Uterus (tissue), 4 donors: ENCODE data around the gene MSI2. TPM values are rescaled to one million over a fixed set of nuclear protein-coding genes. Genes with fewer than 3 reads are reported as not detected.

Source experiments
- DNase-seq, 2 donors: peaks; one replicate each; pipeline ENCODE4 v3.0.0-alpha.2; 2019 to 2020
- H3K27ac ChIP-seq, 2 donors: fragments of 200-600 bp; sonication (generic); 1 replicate in 1 of 2; 2 replicates in 1 of 2; pipeline ENCODE4 v1.5.1; 2016 to 2018
- H3K27me3 ChIP-seq, 2 donors: fragments of 200-600 bp; sonication (generic); one replicate each; pipeline ENCODE4 v1.5.1; 2018 to 2019; ENCODE audit warnings: control low read depth in 1 of 2
- H3K36me3 ChIP-seq, 2 donors: fragments of 200-600 bp; sonication (generic); one replicate each; pipeline ENCODE4 v1.5.1; 2019; ENCODE audit warnings: control low read depth in 1 of 2
- H3K4me1 ChIP-seq, 2 donors: fragments of 200-600 bp; sonication (generic); one replicate each; pipeline ENCODE4 v1.5.1; 2018 to 2019; ENCODE audit warnings: control low read depth in 1 of 2
- H3K4me3 ChIP-seq, 2 donors: fragments of 200-600 bp; sonication (generic); 1 replicate in 1 of 2; 2 replicates in 1 of 2; pipeline ENCODE4 v1.5.1; 2018 to 2019; ENCODE audit warnings: mild to moderate bottlenecking in 1 of 2
- H3K9me3 ChIP-seq, 2 donors: fragments of 200-600 bp; sonication (generic); one replicate each; pipeline ENCODE4 v1.5.1; 2019; ENCODE audit warnings: control low read depth in 1 of 2
- CTCF ChIP-seq, 4 experiments: fragments of 200-600 bp in 2 of 4; fragments of 450-650 bp in 2 of 4; sonication (generic) in 2 of 4; IDR thresholded peaks; one replicate each; pipeline ENCODE4 v1.5.1; 2016 to 2019; ENCODE audit warnings: antibody characterized with exemption in 4 of 4, mild to moderate bottlenecking in 2 of 4, moderate library complexity in 1 of 4
- POLR2A ChIP-seq, 2 donors: fragments of 450-650 bp; IDR thresholded peaks; one replicate each; pipeline ENCODE4 v1.6.1; 2016; ENCODE audit warnings: antibody characterized with exemption in 2 of 2, mild to moderate bottlenecking in 1 of 2, moderate library complexity in 1 of 2
- intact Hi-C: fragments of 100-400 bp; cut with DNase I; formaldehyde crosslinking; loops from one replicate; pipeline ENCODE4 v1.15.1; 2023; ENCODE audit warnings: low total_unique reads
- total RNA-seq, 4 donors: library from RNA; depleted of rRNA in 3 of 4; stranded (reverse); fragments of >200 nt in 3 of 4; gene quantifications; one replicate each; pipeline versions ENCODE4 v1.1.0 to v1.2.4, GENCODE V29; 2014 to 2023
- donor health status: DM: yes; HTN: yes; CAD: no.

MSI2 gene
- total RNA-seq, 4 donors from 2014 or later, result 13.2 to 60.8 (median 44.5) TPM

- intact Hi-C loops, result loop anchor here (10.0 kb wide), 1 partner anchor 165 kb away; no protein-coding TSS in a partner anchor
- H3K27me3 ChIP-seq, result no peaks in the 10 kb centered on the region
- H3K9me3 ChIP-seq, result no peaks in the 10 kb centered on the region
- no peak overlapping the region for H3K27ac ChIP-seq
- H3K4me3 ChIP-seq, result no peak overlapping the region
- peaks cover 0 to 4% of the 10 kb centered on the region in 2 donors for H3K4me1 ChIP-seq
- TF ChIP-seq POLR2A (IDR thresholded peaks at IDR 0.05), result no peak
- TF ChIP-seq CTCF (IDR thresholded peaks at IDR 0.05), result no peak
- no peak for DNase-seq
- H3K36me3 ChIP-seq, result no peaks in the 10 kb centered on the region
Measured at GRCh38 chr17:57439651-57440050, 183.3 kb downstream of the MSI2 start.

- H3K9me3 ChIP-seq, result no peaks in the 10 kb centered on the region
- no peaks in the 10 kb centered on the region for H3K27me3 ChIP-seq
- peak overlapping the region; percentile 6 to 24 for H3K27ac ChIP-seq
- intact Hi-C loops, result no loop called here
- peak; percentile 52 to 71 for DNase-seq
- no peaks in the 10 kb centered on the region for H3K36me3 ChIP-seq
- no peak overlapping the region for H3K4me3 ChIP-seq
- peaks cover 0 to 4% of the 10 kb centered on the region in 2 donors for H3K4me1 ChIP-seq
- no peak for TF ChIP-seq POLR2A (IDR thresholded peaks at IDR 0.05)
- peak in 2 of 4 experiments; percentile 23 to 28 for TF ChIP-seq CTCF (IDR thresholded peaks at IDR 0.05)
Measured at GRCh38 chr17:57440522-57441269, 184.4 kb downstream of the MSI2 start.

- no peak overlapping the region for H3K4me3 ChIP-seq
- no peaks in the 10 kb centered on the region for H3K36me3 ChIP-seq
- no peaks in the 10 kb centered on the region for H3K27me3 ChIP-seq
- peaks cover 0 to 4% of the 10 kb centered on the region in 2 donors for H3K4me1 ChIP-seq
- TF ChIP-seq POLR2A (IDR thresholded peaks at IDR 0.05) (no peak), CTCF (IDR thresholded peaks at IDR 0.05) (no peak)
- no peaks in the 10 kb centered on the region for H3K9me3 ChIP-seq
- DNase-seq, result no peak
- intact Hi-C loops, result no loop called here
- H3K27ac ChIP-seq, result no peak overlapping the region
Measured at GRCh38 chr17:57441270-57441600, 184.9 kb downstream of the MSI2 start.

- Histone ChIP-seq H3K36me3 (no peaks in the 10 kb centered on the region), H3K4me3 (no peak overlapping the region), H3K27ac (no peak overlapping the region), H3K27me3 (no peaks in the 10 kb centered on the region), H3K4me1 (peaks cover 0 to 4% of the 10 kb centered on the region in 2 donors), H3K9me3 (no peaks in the 10 kb centered on the region)
- no peak for DNase-seq
- intact Hi-C loops, result no loop called here
- TF ChIP-seq POLR2A (IDR thresholded peaks at IDR 0.05) (no peak), CTCF (IDR thresholded peaks at IDR 0.05) (no peak)
Measured at GRCh38 chr17:57442401-57442823, 186.1 kb downstream of the MSI2 start.

- Histone ChIP-seq H3K27me3 (no peaks in the 10 kb centered on the region), H3K4me1 (peaks cover 0 to 4% of the 10 kb centered on the region in 2 donors), H3K36me3 (no peaks in the 10 kb centered on the region), H3K4me3 (no peak overlapping the region), H3K9me3 (no peaks in the 10 kb centered on the region), H3K27ac (no peak overlapping the region)
- no peak for DNase-seq
- intact Hi-C loops, result no loop called here
- TF ChIP-seq CTCF (IDR thresholded peaks at IDR 0.05) (no peak), POLR2A (IDR thresholded peaks at IDR 0.05) (no peak)
Measured at GRCh38 chr17:57442914-57443571, 186.7 kb downstream of the MSI2 start.
